IPS-11a (cell line): Measurements from ENCODE around the gene MTMR6.

Source experiments
- H3K4me3 ChIP-seq: one replicate; pipeline ENCODE4 v1.5.1; 2013; ENCODE audit warnings: low read depth, low read length, control low read depth

Gene MTMR6

DNA sequence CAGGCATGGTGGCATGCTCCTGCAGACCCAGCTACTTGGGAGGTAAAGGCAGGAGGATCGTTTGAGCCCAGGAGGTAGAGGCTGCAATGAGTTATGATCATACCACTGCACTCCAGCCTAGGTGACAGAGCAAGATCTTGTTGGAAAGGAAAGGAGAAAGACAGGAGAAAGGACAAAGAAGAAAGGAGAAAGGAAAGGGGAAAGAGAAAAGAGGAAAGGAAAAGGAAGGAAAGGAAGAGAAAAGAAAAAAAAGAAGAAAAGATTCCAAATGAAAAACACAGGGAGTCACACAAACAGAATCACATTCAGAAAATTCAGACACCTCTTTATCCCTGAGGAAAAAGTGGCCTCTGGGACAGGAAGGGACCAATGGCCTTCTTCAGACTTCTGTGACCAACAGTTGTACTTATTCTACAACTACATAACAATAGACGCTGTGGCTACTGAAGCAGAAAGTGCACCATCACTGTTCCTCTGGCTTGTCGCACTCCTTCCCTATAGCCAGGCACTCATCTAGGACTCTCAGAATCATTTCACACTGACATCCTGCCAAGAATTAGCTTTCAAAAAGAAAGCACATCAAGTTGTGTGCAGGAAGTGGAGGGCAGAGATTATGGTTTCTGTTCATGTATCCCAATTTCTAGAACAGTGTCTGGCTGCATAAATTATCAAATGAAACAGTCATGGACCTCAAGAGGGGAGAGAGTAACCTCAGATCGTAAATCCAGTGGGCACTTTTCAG lies 5.9 kb downstream of the MTMR6 start:
- no peak overlapping the region for H3K4me3 ChIP-seq

DNA sequence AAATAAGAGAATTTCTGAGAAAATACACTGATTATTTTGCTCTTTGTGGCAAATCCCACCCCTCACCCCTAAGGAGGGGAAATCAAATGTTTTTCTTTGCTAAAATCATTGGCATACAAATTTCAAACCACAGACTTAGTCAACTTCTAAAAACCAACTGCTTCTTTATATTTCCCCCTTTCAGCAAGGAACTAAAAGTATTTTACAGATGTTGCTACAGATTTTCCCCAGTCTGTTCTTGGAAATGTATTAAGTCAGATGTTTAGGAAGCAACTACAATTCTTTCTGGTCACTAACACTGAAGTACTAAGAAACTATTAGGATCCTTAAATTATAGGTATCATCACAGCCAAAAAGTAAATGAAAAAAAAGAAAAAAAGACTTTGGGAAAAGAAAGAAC lies 6.9 kb downstream of the MTMR6 start:
- H3K4me3 ChIP-seq = no peak overlapping the region

DNA sequence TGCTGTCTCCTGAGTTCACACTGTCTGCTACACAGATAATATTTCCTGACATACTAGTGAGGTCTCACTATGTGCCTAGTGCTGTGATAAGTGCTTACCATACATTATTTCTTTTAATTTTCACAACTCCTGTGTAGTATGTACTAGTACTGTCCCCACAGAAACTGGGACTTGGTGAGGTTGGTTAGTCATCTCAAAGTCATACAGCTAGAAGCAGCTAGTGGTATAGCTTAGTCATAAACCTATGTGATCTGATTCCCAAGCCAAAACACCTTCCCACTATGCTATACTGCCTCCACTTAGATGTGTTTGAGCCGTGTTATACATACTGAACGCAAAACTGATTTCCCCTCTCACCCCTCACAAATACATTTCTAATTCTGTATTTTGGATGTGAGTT lies 10.5 kb downstream of the MTMR6 start:
- no peak overlapping the region for H3K4me3 ChIP-seq

DNA sequence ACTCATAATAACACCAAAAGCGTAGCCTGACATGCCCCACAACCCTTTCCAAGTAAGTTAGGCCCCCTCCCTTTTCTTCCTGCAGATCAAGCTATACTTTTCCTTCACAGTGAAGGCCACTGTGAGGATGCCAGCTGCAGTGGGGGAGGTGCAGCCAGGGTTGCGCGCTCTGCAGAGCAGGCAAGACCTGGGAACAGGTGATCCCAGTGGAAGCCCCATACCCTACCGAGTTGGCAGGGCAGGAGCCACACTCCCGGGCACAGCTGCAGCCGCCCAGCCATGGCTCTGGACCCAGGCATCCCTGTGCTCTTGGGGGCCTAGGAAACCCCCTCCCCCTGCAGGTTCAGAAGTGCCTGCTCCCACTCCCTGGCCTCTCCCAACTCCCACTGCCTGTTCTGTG lies 18.7 kb downstream of the MTMR6 start:
- H3K4me3 ChIP-seq = no peak overlapping the region

DNA sequence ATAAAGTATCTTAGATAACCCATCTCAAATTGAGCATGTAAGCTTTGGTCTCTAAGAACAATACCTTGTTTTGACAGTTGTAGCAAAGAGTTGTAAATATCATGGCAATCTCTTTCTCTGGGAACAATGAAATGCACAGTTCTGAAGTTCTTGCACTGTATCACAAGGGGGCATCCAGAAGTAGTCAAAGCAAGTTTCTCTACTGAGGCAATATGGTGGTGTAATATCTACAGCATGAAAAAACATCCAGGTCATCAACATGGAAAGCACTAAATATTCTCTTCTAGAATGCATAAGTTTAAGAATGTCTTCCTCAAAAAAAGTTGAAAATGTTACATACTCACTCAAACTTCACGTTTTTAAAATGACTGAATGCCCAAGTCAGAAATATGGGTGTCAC lies 19.6 kb downstream of the MTMR6 start:
- H3K4me3 ChIP-seq = no peak overlapping the region

DNA sequence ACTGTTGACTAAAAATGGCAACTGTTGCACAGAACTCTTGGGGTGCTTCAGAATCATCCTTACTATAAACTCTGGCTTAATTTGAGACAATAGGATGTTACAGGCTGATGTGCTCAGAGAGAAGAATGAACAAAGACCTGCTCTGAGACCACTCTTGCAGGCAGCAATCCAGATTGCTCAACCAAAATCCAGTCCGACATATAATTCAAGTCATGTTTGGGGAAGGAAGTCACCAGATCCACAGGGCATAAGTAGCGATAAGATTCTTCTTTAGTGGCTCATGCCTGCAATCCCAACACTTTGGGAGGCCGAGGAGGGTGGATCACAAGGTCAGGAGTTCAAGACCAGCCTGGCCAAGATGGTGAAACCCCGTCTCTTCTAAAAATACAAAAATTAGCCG lies 20.6 kb downstream of the MTMR6 start:
- H3K4me3 ChIP-seq = no peak overlapping the region

DNA sequence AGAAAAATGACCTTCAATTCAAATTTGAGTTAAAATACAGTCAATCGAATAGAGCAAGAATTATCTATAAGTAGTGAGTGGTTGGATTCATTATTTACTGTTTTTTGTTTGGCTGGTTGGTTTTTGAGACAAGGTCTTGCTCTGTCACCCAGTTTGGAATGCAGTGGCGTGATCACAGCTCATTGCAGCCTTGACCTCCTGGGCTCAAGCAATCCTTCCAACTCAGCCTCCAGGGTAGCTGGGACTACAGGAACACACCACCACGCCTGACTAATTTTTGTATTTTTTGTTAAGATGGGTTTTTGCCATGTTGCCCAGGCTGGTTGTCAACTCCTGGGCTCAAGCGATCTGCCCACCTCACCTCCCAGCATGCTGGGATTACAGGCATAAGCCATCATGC lies 25.0 kb downstream of the MTMR6 start:
- no peak overlapping the region for H3K4me3 ChIP-seq

DNA sequence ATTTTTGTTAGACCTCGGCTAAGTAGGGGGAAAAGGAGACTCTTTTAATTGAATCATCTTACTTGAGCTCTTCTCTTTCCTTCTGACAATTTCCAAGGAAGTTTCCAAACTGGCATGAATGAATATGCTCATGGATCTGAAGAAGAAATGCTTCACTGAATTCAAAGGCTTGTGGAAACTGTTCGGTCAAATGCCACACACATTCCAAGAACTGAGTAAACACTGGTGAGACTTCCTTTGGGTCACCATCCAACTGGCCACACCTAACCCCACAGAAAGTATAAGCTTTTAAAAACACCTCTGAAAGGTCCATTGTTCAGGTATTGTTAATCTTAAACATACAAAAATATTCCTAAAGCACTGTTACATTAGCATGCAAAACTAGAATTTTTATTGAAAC lies 33.6 kb downstream of the MTMR6 start:
- no peak overlapping the region for H3K4me3 ChIP-seq

DNA sequence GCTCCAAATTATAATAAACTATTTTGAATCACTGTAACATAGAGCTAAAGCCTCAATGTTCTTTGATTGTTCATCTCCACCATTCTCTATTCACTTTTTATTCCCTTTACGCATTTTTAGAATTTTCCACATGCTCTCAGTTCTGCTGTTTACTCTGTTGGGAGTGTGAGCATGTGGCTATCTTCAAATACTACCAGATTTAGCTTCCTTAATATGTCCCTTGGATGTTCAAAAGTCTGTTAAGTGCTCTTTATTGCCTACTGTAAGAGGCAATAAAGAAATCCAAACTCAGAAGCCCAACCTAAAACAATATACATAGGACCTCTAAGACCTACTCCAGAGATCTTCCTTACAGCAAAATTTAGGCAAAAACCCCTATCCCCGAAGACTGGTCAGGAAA lies 34.5 kb downstream of the MTMR6 start:
- H3K4me3 ChIP-seq = no peak overlapping the region

DNA sequence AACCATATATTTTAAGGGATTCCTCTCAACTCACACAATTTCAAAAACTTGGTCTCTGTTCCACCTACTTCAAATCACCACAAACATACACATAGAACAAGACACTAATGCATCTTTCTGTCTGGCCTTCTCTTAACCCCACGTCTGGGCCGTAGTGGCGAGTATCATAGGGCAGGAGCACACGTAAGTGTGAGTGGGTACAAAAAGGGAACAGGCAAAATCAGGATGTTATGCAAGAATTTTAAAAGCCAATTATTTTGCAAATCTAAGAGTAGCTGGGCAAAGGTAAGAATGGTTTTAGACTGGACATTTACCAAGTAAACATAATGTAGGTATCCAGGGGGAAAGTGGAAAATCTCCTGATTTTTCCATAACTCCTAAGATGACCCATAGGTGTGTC lies 35.1 kb downstream of the MTMR6 start:
- H3K4me3 ChIP-seq = no peak overlapping the region

DNA sequence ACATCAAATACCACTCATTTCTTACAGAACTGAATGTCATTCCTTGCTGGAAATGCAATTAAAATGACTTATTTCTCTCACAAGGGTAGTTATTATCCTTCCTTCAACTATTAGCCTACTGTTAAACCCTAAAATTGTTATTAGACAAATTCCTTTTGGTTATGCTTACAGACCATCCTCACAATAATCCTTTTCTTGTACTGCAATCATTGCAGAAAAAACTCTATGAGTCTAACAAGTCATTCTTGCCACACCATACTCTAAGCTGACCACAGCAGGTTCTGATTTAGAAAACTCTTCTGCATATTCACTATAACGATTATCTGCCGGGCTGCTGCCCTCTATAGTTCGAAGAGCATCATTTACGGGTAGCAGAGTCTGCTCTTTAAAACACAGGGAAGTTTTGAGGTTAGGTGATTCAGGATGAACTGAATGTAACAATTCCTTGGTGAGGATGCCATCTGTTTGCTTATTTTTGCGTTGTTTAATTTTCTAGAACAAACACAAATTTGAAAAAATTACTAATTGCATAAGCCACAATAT lies 38.2 kb downstream of the MTMR6 start:
- H3K4me3 ChIP-seq = no peak overlapping the region

DNA sequence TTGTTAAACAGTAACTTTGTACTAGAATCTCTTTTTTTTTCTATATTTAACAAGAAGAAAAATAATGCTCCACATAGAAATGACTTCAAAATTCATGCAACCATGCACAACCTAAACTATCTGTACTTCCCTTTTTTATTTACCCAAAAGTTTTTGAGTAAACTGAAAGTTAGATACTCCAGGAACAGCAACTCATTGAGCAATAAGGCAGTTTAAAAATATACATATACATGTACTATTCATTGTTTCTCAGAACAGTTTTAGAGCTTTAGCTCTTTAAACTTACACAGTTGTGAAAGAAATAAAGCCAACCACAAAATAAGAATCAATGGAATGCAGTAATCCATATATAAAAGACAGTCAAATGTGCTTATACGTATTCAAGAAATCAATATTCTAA lies 39.2 kb downstream of the MTMR6 start:
- no peak overlapping the region for H3K4me3 ChIP-seq

DNA sequence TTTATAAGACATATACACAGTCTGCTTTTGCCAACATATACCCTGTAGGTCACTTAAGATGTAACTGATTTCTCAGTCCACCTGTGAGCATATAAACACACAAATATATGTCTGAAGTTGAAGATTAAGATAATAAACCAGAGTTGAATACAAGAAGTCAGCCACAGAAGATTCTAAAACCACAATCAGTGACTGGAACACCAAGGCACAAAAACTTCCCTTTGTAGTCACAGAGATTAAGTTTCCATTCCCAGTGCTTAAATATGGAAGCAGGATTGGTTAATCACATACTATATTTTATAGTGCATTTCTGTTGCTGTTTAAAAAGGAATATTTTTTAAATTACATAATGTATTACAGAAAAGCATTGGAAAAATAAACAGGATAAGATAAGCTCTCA lies 39.9 kb downstream of the MTMR6 start:
- no peak overlapping the region for H3K4me3 ChIP-seq

DNA sequence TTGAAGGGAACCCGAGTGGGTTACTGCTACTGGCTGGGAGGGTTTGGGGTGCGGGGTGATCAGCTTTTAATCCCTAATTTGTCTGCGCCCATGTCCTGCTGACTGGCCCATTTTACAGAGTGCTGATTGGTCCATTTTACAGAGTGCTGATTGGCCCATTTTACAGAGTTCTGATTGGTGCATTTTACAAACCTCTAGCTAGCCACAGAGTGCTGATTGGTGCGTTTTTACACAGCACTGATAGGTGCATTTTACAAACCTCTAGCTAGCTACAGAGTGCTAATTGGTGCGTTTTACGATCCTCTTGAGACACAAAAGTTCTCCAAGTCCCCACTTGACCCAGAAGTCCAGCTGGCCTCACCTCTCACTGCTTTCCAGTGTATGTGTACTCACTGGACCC lies 43.2 kb downstream of the MTMR6 start:
- no peak overlapping the region for H3K4me3 ChIP-seq

DNA sequence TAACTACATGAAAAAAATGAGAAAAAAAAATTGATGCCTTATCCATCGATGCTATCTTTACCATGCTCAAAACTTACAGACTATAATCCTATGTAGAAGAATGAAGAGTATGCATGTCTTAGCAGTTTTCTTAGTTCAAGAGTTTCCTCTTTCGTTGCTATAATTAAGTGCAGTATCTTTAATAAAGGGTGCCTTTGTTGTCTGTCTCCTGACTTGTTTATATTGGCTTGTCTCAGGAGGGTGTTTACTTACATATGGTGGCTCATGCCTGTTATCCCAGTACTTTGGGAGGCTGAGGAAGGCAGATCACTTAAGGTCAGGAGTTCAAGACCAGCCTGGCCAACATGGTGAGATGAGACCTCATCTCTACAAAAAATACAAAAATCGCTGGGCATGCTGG lies 44.3 kb downstream of the MTMR6 start:
- no peak overlapping the region for H3K4me3 ChIP-seq

DNA sequence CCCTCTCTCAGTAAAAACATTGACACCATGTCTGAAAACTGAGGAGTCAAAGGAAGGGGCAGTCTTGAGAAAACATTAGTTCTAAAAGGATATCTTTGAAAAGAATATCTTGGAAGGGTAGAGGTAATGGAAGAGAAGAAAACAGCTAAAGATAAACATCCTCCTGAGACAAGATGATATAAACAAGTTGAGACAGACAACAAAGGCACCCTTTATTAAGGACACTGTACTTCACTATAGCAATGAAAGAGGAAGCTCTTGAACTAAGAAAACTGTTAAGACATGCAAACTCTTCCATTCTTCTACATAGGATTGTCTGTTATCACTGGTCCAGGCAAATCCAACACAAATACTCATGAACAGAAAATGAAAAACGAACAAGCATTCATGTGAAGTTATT lies 46.3 kb downstream of the MTMR6 start:
- no peak overlapping the region for H3K4me3 ChIP-seq

DNA sequence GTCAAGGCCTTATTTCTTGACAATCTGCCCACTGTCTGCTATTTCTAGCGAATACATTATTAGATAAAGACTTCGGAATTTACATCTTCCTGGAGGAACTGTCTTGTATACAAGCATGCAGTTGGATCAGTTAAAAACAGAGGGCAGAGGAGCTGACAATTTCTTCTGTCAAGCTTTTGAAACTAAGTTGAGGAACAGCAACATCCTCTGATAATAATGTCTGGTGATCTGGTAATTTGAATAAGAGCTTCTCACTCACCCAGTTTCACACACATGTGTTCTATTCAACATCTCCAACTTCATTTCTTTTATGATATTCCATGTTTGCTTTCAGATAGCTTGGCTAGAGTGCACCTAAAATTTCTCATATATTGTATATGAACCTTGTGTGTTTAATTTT lies 50.2 kb downstream of the MTMR6 start:
- H3K4me3 ChIP-seq = no peak overlapping the region

DNA sequence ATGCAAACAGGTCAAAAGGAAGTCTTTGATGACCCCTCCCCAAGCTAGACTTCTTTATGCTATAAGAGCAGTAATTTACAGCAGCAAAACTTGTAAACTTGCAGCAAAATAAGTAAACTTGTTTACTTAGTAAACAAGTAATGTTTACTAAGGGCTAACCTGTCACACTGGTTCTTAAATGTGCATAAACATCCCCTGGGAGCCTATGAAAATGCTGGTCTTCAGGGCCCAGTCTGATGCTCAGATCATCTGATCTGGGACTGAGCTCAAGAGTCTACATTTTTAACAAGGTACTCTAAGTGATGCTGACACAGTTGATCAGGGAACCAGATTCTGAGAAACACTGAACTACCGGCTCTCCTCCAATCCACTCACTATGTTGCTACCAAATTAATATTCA lies 53.4 kb downstream of the MTMR6 start:
- no peak overlapping the region for H3K4me3 ChIP-seq

DNA sequence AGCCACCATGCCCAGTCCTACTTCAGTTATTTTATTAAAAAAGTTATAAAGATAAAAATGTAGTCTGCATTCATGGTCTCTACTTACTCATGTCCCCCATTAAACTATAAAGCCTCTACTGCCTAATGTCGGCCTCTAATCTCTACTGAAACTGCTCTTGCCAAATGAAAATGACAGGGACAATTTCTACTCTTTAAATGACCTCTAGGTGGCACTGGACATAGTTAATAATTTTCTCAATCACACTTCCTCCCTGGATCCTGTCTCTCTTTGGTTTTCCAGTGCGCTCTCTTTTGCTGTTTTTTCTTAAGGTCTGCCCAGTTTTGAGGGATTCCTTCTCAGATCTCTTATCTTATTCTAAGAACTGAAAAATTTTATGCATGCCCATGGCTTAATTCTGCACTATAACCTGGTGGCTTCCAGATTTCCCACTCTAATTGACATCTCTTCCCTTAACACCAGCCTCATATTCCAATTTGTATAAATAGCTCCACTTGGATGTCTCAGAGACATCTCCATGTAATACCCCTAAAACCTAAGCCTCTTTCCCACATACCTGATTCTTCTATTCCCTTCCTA lies 54.3 kb downstream of the MTMR6 start:
- no peak overlapping the region for H3K4me3 ChIP-seq

DNA sequence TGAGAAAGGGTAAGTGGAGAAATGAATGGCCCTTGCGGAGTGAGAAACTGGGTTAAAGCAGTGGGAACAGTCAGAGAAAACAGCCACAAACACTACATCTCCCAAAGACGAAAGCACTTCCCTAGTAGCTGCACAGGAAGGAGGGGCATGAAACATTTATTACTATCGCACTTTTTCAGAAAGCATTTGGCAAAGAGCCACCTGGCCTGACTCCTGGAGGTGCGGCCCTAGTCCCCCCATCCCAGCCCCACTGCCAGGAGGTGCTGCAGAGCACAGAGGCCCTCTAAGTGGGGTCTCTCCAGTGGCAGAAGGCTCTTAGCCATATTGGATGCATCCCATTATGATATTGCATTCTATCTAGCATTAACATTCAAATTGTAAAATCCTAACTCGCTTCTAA lies 55.8 kb downstream of the MTMR6 start:
- H3K4me3 ChIP-seq = no peak overlapping the region

DNA sequence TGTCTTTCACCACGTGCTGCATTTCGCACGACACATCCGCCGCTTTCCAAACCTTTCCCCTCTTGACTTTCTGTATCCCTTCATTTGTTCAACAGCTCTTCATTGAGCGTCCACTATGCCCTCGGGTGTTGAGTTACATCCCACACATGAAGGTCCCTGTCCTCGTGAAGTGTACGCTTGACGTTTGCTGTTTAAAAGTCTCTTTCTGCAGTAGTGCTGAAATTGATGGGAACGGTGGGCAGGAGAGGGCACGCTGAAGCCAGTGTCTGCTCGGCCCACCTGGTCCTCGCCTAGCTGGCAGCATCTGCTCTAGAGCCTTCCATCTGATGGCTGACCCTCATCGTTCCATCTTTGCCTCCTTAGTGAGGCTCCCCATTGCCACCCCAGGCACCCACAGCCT lies 59.6 kb downstream of the MTMR6 start:
- H3K4me3 ChIP-seq = no peak overlapping the region

DNA sequence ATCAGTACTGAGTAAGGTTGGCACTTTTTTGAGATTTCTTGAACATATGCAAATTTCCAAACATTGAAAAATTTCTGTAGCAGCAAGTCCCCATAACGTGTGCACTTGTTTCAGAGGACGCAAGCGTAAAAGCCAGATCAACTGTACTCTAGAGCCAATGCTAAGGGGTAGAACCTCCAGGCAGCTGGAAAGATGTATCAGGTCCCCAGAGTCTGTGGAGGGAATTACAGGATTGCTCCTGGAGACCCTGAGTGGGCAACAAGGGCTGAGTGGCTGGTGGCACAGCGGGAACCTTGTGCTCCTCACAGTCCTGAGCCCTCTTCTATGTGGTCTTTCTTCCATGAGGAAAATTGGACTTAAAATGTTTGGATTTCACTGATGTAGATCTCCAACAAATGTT lies 61.3 kb downstream of the MTMR6 start:
- H3K4me3 ChIP-seq = no peak overlapping the region

DNA sequence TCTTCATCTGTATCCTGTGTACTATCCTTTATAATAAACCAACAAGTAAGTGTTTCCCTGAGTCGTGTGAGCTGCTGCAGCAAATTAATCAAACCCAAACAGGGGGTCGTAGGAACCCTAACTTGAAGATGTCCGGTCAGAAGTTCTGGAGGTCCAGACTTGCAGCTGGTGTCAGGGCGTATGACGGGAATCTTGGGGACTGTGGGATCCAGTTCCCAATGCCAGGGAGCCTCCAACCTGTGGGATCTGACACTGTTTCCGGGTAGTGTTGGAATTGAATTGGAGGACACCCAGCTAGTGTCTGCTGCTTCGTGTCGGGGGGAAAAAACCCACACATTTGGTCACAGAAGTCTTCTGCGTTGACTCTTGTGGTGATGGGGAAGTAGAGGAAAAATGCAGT lies 63.1 kb downstream of the MTMR6 start:
- H3K4me3 ChIP-seq = no peak overlapping the region
